Type B pancreatic cell (in vitro differentiated cells): ENCODE data around the gene KIF17. TPM values are rescaled to one million over a fixed set of nuclear protein-coding genes. Genes with fewer than 3 reads are reported as not detected.

ENCODE experiments used
- DNase-seq: peaks from one replicate; pipeline ENCODE4 v3.0.0; 2021; ENCODE audit warnings: mixed read lengths; ENCODE audit not compliant: unreplicated experiment; ENCODE audit errors: extremely low spot score
- H3K27ac Mint-ChIP-seq: 2 replicates; pipeline ENCODE4 v1.8.0; 2021; ENCODE audit warnings: mild to moderate bottlenecking, mixed read lengths
- H3K27me3 Mint-ChIP-seq: 2 replicates; pipeline ENCODE4 v1.8.0; 2021; ENCODE audit warnings: mixed read lengths
- H3K36me3 Mint-ChIP-seq: 2 replicates; pipeline ENCODE4 v1.8.0; 2021; ENCODE audit warnings: mixed read lengths
- H3K4me1 Mint-ChIP-seq: one replicate; pipeline ENCODE4 v1.8.0; 2021; ENCODE audit warnings: mixed read lengths; ENCODE audit not compliant: unreplicated experiment
- H3K4me3 Mint-ChIP-seq: 2 replicates; pipeline ENCODE4 v1.8.0; 2021; ENCODE audit warnings: mild to moderate bottlenecking, mixed read lengths
- H3K9me3 Mint-ChIP-seq: 2 replicates; pipeline ENCODE4 v1.8.0; 2021; ENCODE audit warnings: mixed read lengths
- CTCF ChIP-seq: fragments of 200-600 bp; sonication (generic); conservative IDR thresholded peaks from 2 replicates; pipeline ENCODE4 v1.5.0; 2021; ENCODE audit warnings: antibody characterized with exemption, mild to moderate bottlenecking
- total RNA-seq: library from RNA; stranded (reverse); gene quantifications from 2 replicates; pipeline ENCODE4 v1.2.1, GENCODE V29; 2021; ENCODE audit warnings: low replicate concordance

KIF17 gene
- total RNA-seq, 1 donor from 2014 or later, result 2.1 TPM

DNA sequence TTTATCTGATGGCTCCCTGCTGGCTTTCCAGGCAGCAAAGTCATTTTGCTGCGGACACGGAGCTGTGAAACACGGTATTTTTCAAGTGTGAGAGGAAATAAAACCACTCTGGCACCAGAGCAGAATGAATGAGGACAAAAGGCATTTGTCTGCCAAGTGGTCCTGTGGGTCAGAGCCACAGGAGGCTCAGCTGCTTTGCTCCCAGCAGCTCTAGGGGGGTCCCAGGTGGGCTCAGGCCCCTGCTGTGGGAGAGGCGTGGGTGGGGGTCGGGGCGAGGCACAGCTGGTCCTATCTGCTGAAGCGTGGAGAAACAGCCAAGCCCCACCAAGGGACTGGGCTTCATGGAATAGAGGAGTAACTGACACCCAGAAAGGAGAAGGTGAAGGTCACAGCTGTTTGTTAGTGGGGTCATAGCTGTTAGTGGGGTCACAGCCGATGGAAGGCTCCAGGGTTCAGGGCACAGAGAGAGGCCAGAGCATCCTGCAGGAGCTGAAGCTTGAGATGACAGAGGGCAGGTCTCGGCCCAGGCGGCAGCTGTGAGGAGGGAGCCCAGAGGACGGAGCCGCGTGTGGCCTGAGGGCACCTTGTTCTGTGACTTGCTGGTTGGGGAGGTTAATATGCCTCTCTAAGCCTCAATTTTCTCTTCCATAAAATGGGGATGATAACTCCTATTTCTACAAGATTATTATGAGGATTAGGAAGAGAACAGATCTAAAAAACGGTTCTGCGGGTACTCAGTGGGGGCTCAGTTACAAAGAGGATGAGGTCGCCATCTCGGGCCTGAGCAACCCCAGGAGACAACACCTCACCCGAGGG, 7.1 kb downstream of the KIF17 start:
- TF ChIP-seq CTCF, result no peak
- Mint-ChIP-seq H3K4me3 (no peak overlapping the region), H3K9me3 (no peaks in the 10 kb centered on the region), H3K27me3 (no peaks in the 10 kb centered on the region), H3K36me3 (no peaks in the 10 kb centered on the region), H3K4me1 (peaks cover 5% of the 10 kb centered on the region), H3K27ac (no peak overlapping the region)
- no peak for DNase-seq

DNA sequence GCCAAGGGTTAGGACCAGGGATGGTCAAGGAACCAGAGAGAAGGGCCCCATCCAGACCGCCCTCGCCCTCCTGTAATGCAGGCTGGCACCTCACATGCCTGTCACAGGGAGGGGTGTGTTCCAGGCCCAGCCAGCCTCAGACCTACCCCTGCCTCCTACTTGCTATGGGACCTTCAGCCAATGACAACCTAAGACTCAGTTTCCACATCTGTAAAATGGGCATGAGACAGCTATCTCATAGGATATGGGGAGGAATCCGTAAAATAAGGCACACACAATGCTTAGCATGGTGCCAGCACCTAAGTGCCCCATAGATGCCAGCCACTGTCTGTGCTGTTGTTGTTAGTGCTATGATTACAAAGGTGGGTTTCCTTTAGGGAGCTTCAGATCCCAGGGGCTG, 7.9 kb downstream of the KIF17 start:
- Mint-ChIP-seq H3K4me3 (no peak overlapping the region), H3K4me1 (peaks cover 5% of the 10 kb centered on the region), H3K27me3 (no peaks in the 10 kb centered on the region), H3K9me3 (no peaks in the 10 kb centered on the region), H3K36me3 (no peaks in the 10 kb centered on the region), H3K27ac (no peak overlapping the region)
- no peak for TF ChIP-seq CTCF
- DNase-seq, result no peak

DNA sequence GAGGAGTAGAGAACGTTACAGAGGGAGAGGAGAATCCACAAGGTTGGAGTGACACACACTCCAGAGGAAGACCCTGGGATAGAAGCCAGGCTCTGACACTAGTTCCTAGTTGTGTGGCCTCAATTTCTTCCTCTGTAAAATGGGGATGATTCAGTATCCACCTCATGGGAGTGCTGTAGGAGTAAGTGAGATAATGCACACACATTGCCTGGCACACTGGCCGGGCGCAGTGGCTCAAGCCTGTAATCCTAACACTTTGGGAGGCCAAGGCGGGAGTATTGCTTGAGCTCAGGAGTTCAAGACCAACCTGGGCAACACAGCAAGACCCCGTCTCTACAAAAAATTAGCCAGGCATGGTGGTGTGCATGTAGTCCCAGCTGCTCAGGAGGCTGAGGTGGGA, 8.9 kb downstream of the KIF17 start:
- no peak for TF ChIP-seq CTCF
- peaks cover 5% of the 10 kb centered on the region for H3K4me1 Mint-ChIP-seq
- H3K27me3 Mint-ChIP-seq, result no peaks in the 10 kb centered on the region
- H3K27ac Mint-ChIP-seq, result no peak overlapping the region
- DNase-seq, result no peak
- no peaks in the 10 kb centered on the region for H3K9me3 Mint-ChIP-seq
- no peaks in the 10 kb centered on the region for H3K36me3 Mint-ChIP-seq
- no peak overlapping the region for H3K4me3 Mint-ChIP-seq

DNA sequence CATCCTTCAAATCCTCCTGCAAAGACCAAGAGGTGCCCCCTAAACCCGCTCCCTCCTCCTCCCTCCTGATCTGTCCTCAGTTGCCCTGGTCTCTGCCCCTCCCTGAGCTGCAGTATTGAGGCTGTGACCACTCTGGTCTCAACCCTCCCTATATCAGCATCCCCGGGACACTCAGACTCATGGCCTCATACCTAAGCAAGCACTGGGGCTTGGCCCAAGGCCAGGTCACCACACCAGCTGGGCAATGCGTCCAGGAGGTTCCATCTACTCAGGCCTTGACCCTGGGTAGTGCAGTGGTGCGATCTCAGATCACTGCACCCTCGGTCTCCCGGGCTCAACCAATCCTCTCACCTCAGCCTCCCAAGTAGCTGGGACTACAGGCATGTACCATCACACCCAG, 9.8 kb downstream of the KIF17 start:
- TF ChIP-seq CTCF, result no peak
- H3K27me3 Mint-ChIP-seq, result no peaks in the 10 kb centered on the region
- H3K4me1 Mint-ChIP-seq, result peaks cover 5% of the 10 kb centered on the region
- H3K9me3 Mint-ChIP-seq, result no peaks in the 10 kb centered on the region
- H3K27ac Mint-ChIP-seq, result no peak overlapping the region
- no peaks in the 10 kb centered on the region for H3K36me3 Mint-ChIP-seq
- no peak for DNase-seq
- H3K4me3 Mint-ChIP-seq, result no peak overlapping the region

GRCh38 chr1:20706841-20707240, 11.0 kb downstream of the KIF17 start:
- no peak overlapping the region for H3K4me3 Mint-ChIP-seq
- no peaks in the 10 kb centered on the region for H3K36me3 Mint-ChIP-seq
- peaks cover 5% of the 10 kb centered on the region for H3K4me1 Mint-ChIP-seq
- H3K27me3 Mint-ChIP-seq, result no peaks in the 10 kb centered on the region
- no peak for DNase-seq
- no peak for TF ChIP-seq CTCF
- no peak overlapping the region for H3K27ac Mint-ChIP-seq
- H3K9me3 Mint-ChIP-seq, result no peaks in the 10 kb centered on the region
